GM23338 (cell line): ENCODE data around the gene AGER. TPM values are rescaled to one million over a fixed set of nuclear protein-coding genes. Genes with fewer than 3 reads are reported as not detected.
A peak's percentile ranks its signal among the peaks of the same experiment; 100 is the strongest.

Experiments used
- ATAC-seq: fragments of 200-7000 bp; cut with Tn5 transposase; 3 replicates; pipeline ENCODE4 v1.9.1; 2020
- DNase-seq: peaks from one replicate; pipeline ENCODE4 v3.0.0-alpha.2; 2015; ENCODE audit warnings: low spot score
- H2AFZ ChIP-seq: fragments of 200-600 bp; sonication (generic); 2 replicates; pipeline ENCODE4 v1.8.0; 2016; ENCODE audit warnings: antibody characterized with exemption, mild to moderate bottlenecking, moderate library complexity
- H3F3A ChIP-seq: fragments of 200-600 bp; sonication (generic); replicated peaks from 2 replicates; pipeline ENCODE4 v1.8.0; 2017; ENCODE audit warnings: antibody characterized with exemption, mixed run types, low read depth
- H3K27ac ChIP-seq: fragments of 200-600 bp; sonication (generic); 2 replicates; pipeline ENCODE4 v1.6.1; 2016; ENCODE audit warnings: low read depth
- H3K27me3 ChIP-seq: fragments of 200-600 bp; sonication (generic); 2 replicates; pipeline ENCODE4 v1.8.0; 2016; ENCODE audit warnings: mild to moderate bottlenecking, mixed run types, moderate library complexity; ENCODE audit not compliant: insufficient read depth
- H3K36me3 ChIP-seq: fragments of 200-600 bp; sonication (generic); 2 replicates; pipeline ENCODE4 v1.8.0; 2016; ENCODE audit warnings: mild to moderate bottlenecking; ENCODE audit not compliant: insufficient read depth
- H3K4me1 ChIP-seq: fragments of 200-600 bp; sonication (generic); 2 replicates; pipeline ENCODE4 v1.8.0; 2016; ENCODE audit warnings: mild to moderate bottlenecking, moderate library complexity; ENCODE audit not compliant: insufficient read depth
- H3K4me2 ChIP-seq: fragments of 200-600 bp; sonication (generic); 2 replicates; pipeline ENCODE4 v1.7.1; 2017; ENCODE audit warnings: mixed run types
- H3K4me3 ChIP-seq: fragments of 200-600 bp; sonication (generic); 2 replicates; pipeline ENCODE4 v1.6.1; 2016; ENCODE audit warnings: mixed run types
- H3K79me2 ChIP-seq: fragments of 200-600 bp; sonication (generic); replicated peaks from 2 replicates; pipeline ENCODE4 v1.8.0; 2017; ENCODE audit warnings: mild to moderate bottlenecking; ENCODE audit not compliant: insufficient read depth
- H3K9me2 ChIP-seq: fragments of 200-600 bp; sonication (generic); 2 replicates; pipeline ENCODE4 v1.8.0; 2017; ENCODE audit not compliant: insufficient read depth
- H4K20me1 ChIP-seq: fragments of 200-600 bp; sonication (generic); replicated peaks from 2 replicates; pipeline ENCODE4 v1.8.0; 2017; ENCODE audit warnings: mild to moderate bottlenecking; ENCODE audit not compliant: insufficient read depth
- H3K27ac Mint-ChIP-seq: 2 replicates; pipeline ENCODE4 v1.8.0; 2020; ENCODE audit warnings: inconsistent platforms, mild to moderate bottlenecking, moderate library complexity, mixed read lengths
- H3K27me3 Mint-ChIP-seq: 3 replicates; pipeline ENCODE4 v1.8.0; 2022; ENCODE audit warnings: low read depth, mild to moderate bottlenecking, moderate library complexity, mixed read lengths, inconsistent platforms; ENCODE audit not compliant: insufficient read depth, poor library complexity
- H3K36me3 Mint-ChIP-seq: 3 replicates; pipeline ENCODE4 v1.8.0; 2021; ENCODE audit warnings: low read depth, mild to moderate bottlenecking, inconsistent platforms, moderate library complexity, mixed read lengths
- H3K4me1 Mint-ChIP-seq: 3 replicates; pipeline ENCODE4 v1.8.0; 2020; ENCODE audit warnings: mild to moderate bottlenecking, inconsistent platforms, mixed read lengths
- H3K4me3 Mint-ChIP-seq: 3 replicates; pipeline ENCODE4 v1.8.0; 2021; ENCODE audit warnings: moderate library complexity, mild to moderate bottlenecking, inconsistent platforms, mixed read lengths
- H3K9me3 Mint-ChIP-seq: 3 replicates; pipeline ENCODE4 v1.8.0; 2020; ENCODE audit warnings: moderate library complexity, mild to moderate bottlenecking, inconsistent platforms, mixed read lengths
- CREB1 ChIP-seq: fragments of 250-450 bp; sonication (Bioruptor Pico); IDR thresholded peaks from 2 replicates; pipeline ENCODE4 v1.5.0; 2020; ENCODE audit warnings: low read depth, mild to moderate bottlenecking, moderate library complexity
- EZH2phosphoT487 ChIP-seq: fragments of 200-600 bp; sonication (generic); IDR thresholded peaks from one replicate; pipeline ENCODE4 v1.8.1; 2018; ENCODE audit warnings: antibody characterized with exemption; ENCODE audit not compliant: unreplicated experiment
- JUNB ChIP-seq: IDR thresholded peaks from one replicate; pipeline ENCODE4 v1.6.1; 2016; ENCODE audit warnings: antibody characterized with exemption; ENCODE audit not compliant: unreplicated experiment
- NANOG ChIP-seq: IDR thresholded peaks from 2 replicates; pipeline ENCODE4 v1.6.1; 2016; ENCODE audit warnings: antibody characterized with exemption, borderline replicate concordance
- POLR2AphosphoS5 ChIP-seq: IDR thresholded peaks from 2 replicates; pipeline ENCODE4 v1.6.1; 2016; ENCODE audit warnings: antibody characterized with exemption, low read depth
- STAT1 ChIP-seq: IDR thresholded peaks from one replicate; pipeline ENCODE4 v1.6.1; 2016; ENCODE audit warnings: antibody characterized with exemption; ENCODE audit not compliant: unreplicated experiment
- ZNF114 ChIP-seq: fragments of 250-450 bp; sonication (Bioruptor Pico); IDR thresholded peaks from 2 replicates; pipeline ENCODE4 v1.5.0; 2020; ENCODE audit warnings: mild to moderate bottlenecking, moderate library complexity
- ZNF331 ChIP-seq: fragments of 250-450 bp; sonication (Bioruptor Pico); IDR thresholded peaks from 2 replicates; pipeline ENCODE4 v1.5.0; 2020; ENCODE audit warnings: low read depth, mild to moderate bottlenecking, moderate library complexity
- polyA plus RNA-seq: library from polyadenylated mRNA; unstranded; fragments of >200 nt; fragmentation: Nextera tagmentation; extraction: Ambion mirVana; gene quantifications from 2 replicates; pipeline ENCODE4 v1.2.1, GENCODE V29; 2016
- total RNA-seq: library from RNA; depleted of rRNA; stranded (reverse); fragments of >200 nt; shearing (Covaris generic); gene quantifications from 2 replicates; pipeline ENCODE4 v1.2.3, GENCODE V29; 2014
- TF ChIP-seq, protein P1 (sequence below): fragments of 250-450 bp; sonication (Bioruptor Pico); IDR thresholded peaks from 2 replicates; pipeline ENCODE4 v1.5.0; 2020; ENCODE audit warnings: mild to moderate bottlenecking, moderate library complexity
- TF ChIP-seq, protein P2 (sequence below): IDR thresholded peaks from 2 replicates; pipeline ENCODE4 v1.6.1; 2016; ENCODE audit warnings: antibody characterized with exemption
- TF ChIP-seq, protein P3 (sequence below), 2 experiments: fragments of 200-600 bp in 1 of 2; sonication (generic) in 1 of 2; conservative IDR thresholded peaks; 2 replicates each; pipeline versions ENCODE4 v1.5.1 to v1.6.1; 2016 to 2017; ENCODE audit warnings: antibody characterized with exemption in 2 of 2, low read depth in 2 of 2, mild to moderate bottlenecking in 2 of 2, moderate library complexity in 1 of 2

Gene AGER
- total and polyA plus RNA-seq, 2 experiments from 2014 or later: 2.3 to 3.4 TPM

DNA sequence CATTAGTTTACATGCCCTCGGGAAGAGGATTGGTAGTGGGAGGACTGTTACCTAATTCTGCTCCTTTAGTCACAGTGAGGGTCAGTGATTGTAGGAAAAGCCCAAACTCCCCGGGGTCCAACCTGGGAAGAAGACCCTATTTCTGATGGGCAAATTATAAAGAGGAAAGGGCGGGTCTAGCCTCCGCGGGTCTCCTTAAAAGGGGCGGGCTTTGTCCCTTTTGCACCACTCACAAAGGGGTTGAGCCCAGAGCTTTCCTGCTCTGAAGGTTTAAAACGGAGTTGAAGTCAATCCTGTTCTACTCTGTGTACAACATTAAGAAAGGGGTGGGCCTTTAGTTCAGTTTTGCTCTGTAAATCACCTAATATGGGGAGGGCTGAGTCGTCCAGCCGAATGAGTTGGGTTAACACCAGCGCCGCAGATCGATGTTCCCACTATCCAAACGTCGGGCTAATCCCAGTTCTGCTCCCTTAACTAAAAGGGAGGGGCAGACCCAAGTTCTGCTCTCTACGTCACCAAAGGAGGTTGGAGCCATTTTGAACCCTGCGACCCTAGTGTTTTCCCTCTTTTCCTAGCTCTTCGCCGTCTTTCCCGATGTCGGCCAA lies 6.8 kb downstream of the AGER start (continued):
- TF ChIP-seq, protein P1, sequence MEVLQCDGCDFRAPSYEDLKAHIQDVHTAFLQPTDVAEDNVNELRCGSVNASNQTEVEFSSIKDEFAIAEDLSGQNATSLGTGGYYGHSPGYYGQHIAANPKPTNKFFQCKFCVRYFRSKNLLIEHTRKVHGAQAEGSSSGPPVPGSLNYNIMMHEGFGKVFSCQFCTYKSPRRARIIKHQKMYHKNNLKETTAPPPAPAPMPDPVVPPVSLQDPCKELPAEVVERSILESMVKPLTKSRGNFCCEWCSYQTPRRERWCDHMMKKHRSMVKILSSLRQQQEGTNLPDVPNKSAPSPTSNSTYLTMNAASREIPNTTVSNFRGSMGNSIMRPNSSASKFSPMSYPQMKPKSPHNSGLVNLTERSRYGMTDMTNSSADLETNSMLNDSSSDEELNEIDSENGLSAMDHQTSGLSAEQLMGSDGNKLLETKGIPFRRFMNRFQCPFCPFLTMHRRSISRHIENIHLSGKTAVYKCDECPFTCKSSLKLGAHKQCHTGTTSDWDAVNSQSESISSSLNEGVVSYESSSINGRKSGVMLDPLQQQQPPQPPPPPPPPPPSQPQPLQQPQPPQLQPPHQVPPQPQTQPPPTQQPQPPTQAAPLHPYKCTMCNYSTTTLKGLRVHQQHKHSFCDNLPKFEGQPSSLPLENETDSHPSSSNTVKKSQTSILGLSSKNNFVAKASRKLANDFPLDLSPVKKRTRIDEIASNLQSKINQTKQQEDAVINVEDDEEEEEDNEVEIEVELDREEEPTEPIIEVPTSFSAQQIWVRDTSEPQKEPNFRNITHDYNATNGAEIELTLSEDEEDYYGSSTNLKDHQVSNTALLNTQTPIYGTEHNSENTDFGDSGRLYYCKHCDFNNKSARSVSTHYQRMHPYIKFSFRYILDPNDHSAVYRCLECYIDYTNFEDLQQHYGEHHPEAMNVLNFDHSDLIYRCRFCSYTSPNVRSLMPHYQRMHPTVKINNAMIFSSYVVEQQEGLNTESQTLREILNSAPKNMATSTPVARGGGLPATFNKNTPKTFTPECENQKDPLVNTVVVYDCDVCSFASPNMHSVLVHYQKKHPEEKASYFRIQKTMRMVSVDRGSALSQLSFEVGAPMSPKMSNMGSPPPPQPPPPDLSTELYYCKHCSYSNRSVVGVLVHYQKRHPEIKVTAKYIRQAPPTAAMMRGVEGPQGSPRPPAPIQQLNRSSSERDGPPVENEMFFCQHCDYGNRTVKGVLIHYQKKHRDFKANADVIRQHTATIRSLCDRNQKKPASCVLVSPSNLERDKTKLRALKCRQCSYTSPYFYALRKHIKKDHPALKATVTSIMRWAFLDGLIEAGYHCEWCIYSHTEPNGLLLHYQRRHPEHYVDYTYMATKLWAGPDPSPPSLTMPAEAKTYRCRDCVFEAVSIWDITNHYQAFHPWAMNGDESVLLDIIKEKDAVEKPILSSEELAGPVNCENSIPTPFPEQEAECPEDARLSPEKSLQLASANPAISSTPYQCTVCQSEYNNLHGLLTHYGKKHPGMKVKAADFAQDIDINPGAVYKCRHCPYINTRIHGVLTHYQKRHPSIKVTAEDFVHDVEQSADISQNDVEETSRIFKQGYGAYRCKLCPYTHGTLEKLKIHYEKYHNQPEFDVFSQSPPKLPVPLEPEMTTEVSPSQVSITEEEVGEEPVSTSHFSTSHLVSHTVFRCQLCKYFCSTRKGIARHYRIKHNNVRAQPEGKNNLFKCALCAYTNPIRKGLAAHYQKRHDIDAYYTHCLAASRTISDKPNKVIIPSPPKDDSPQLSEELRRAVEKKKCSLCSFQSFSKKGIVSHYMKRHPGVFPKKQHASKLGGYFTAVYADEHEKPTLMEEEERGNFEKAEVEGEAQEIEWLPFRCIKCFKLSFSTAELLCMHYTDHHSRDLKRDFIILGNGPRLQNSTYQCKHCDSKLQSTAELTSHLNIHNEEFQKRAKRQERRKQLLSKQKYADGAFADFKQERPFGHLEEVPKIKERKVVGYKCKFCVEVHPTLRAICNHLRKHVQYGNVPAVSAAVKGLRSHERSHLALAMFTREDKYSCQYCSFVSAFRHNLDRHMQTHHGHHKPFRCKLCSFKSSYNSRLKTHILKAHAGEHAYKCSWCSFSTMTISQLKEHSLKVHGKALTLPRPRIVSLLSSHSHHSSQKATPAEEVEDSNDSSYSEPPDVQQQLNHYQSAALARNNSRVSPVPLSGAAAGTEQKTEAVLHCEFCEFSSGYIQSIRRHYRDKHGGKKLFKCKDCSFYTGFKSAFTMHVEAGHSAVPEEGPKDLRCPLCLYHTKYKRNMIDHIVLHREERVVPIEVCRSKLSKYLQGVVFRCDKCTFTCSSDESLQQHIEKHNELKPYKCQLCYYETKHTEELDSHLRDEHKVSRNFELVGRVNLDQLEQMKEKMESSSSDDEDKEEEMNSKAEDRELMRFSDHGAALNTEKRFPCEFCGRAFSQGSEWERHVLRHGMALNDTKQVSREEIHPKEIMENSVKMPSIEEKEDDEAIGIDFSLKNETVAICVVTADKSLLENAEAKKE: no peak
- TF ChIP-seq ZNF331 (CRISPR knock-in tag): no peak

DNA sequence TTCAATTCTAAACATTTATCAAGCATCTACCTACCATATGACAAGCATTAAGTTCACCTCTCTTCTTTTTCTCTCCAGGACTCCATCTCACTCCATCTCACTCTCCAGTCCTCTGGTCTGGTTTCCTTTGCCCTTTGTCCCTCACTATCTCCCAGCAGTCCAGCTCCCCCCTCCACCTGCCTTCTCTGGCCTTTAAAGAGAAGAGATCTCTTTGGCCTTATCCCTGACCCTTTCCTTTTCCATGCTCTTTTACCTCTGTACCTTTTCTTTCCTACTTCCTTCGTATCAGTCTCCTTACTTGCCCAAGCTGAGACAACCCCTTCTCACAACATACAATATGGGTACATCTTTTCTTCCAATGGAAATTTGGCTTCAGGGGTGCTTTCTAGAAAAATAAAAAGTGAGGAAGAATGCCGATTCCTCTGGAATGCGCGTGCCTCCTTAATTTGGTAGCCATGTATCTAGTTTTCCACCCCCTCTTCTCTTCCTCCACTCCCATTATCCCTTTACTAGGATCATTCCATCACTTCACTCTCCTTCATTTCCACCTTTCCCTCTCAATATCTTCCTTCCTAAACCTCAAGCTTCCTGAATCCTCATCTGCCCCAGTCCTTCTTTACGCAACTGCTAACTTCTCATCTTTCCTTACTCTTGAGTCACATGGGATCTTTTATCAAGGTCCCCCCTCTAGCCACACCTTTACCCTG lies 7.4 kb downstream of the AGER start:
- Histone ChIP-seq H3K36me3 (peaks cover 2% of the 10 kb centered on the region; the same call in 1 of the 2 replicates), H2AFZ (no peak overlapping the region), H3K27me3 (no peaks in the 10 kb centered on the region), H3K4me3 (peak overlapping the region; percentile 79), H3K79me2 (peaks cover 54% of the 10 kb centered on the region), H3K4me1 (peaks cover 22% of the 10 kb centered on the region), H3F3A (0 out of 2 replicates have a peak, but pooled peaks cover 7% of the 10 kb centered on the region), H3K27ac (peak overlapping the region; percentile 93), H4K20me1 (peaks cover 10% of the 10 kb centered on the region; the same call in 1 of the 2 replicates), H3K9me2 (no peaks in the 10 kb centered on the region), H3K4me2 (peak overlapping the region; percentile 84)
- Mint-ChIP-seq H3K36me3 (peaks cover 31% of the 10 kb centered on the region), H3K27ac (peak overlapping the region; percentile 91), H3K9me3 (no peaks in the 10 kb centered on the region), H3K4me3 (peak overlapping the region; percentile 79), H3K4me1 (peaks cover 46% of the 10 kb centered on the region), H3K27me3 (peaks cover 19% of the 10 kb centered on the region)
- DNase-seq (no peak), ATAC-seq (peak; percentile 1)
- TF ChIP-seq JUNB (no peak), ZNF114 (CRISPR knock-in tag) (no peak), POLR2AphosphoS5 (no peak), NANOG (no peak), CREB1 (no peak), EZH2phosphoT487 (no peak), STAT1 (no peak), ZNF331 (CRISPR knock-in tag) (no peak)
- TF ChIP-seq, protein P2, sequence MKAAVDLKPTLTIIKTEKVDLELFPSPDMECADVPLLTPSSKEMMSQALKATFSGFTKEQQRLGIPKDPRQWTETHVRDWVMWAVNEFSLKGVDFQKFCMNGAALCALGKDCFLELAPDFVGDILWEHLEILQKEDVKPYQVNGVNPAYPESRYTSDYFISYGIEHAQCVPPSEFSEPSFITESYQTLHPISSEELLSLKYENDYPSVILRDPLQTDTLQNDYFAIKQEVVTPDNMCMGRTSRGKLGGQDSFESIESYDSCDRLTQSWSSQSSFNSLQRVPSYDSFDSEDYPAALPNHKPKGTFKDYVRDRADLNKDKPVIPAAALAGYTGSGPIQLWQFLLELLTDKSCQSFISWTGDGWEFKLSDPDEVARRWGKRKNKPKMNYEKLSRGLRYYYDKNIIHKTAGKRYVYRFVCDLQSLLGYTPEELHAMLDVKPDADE: no peak
- TF ChIP-seq, protein P3, sequence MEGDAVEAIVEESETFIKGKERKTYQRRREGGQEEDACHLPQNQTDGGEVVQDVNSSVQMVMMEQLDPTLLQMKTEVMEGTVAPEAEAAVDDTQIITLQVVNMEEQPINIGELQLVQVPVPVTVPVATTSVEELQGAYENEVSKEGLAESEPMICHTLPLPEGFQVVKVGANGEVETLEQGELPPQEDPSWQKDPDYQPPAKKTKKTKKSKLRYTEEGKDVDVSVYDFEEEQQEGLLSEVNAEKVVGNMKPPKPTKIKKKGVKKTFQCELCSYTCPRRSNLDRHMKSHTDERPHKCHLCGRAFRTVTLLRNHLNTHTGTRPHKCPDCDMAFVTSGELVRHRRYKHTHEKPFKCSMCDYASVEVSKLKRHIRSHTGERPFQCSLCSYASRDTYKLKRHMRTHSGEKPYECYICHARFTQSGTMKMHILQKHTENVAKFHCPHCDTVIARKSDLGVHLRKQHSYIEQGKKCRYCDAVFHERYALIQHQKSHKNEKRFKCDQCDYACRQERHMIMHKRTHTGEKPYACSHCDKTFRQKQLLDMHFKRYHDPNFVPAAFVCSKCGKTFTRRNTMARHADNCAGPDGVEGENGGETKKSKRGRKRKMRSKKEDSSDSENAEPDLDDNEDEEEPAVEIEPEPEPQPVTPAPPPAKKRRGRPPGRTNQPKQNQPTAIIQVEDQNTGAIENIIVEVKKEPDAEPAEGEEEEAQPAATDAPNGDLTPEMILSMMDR (conservative IDR thresholded peaks at IDR 0.05; ENCODE audit: low read depth in 2 of 2): no peak
